HG02943 (cell line): Measurements from ENCODE around the gene MAGEC2.

Source experiments
- ATAC-seq: cut with Tn5 transposase; IDR thresholded peaks from one replicate; pipeline ENCODE4 v1.9.1; 2021; ENCODE audit warnings: mild to moderate bottlenecking, low read depth, moderate library complexity; ENCODE audit not compliant: unreplicated experiment

Gene MAGEC2

GRCh38 chrX:142204522-142205433 is at the start of gene MAGEC2:
MAGEC2 (minus strand) TSS chrX:142205290; CDS start chrX:142203987, 1,303 bp downstream.
- no peak for ATAC-seq

- no peak for ATAC-seq
These were observed 46.6 kb upstream of the MAGEC2 start for GRCh38 chrX:142251680-142252079.

- no peak for ATAC-seq
These were observed 46.1 kb upstream of the MAGEC2 start for GRCh38 chrX:142251202-142251601.

GRCh38 chrX:142250502-142250901 is 45.4 kb upstream of the MAGEC2 start:
- ATAC-seq, result no peak

- no peak for ATAC-seq
These were observed 44.6 kb upstream of the MAGEC2 start for GRCh38 chrX:142249721-142250120.

GRCh38 chrX:142244568-142244967 is 39.5 kb upstream of the MAGEC2 start:
- no peak for ATAC-seq

- ATAC-seq, result no peak
These were observed 33.4 kb upstream of the MAGEC2 start for GRCh38 chrX:142238536-142238935.

- ATAC-seq, result no peak
These were observed 28.3 kb upstream of the MAGEC2 start for GRCh38 chrX:142233400-142233799.

- ATAC-seq, result no peak
These were observed 9.0 kb upstream of the MAGEC2 start for GRCh38 chrX:142214081-142214480.

- no peak for ATAC-seq
These were observed 4.0 kb downstream of the MAGEC2 start for GRCh38 chrX:142201113-142201512.

GRCh38 chrX:142186103-142186502 is 19.0 kb downstream of the MAGEC2 start:
- ATAC-seq, result no peak

GRCh38 chrX:142184756-142185602 is 20.1 kb downstream of the MAGEC2 start:
- no peak for ATAC-seq

- no peak for ATAC-seq
These were observed 48.5 kb downstream of the MAGEC2 start for GRCh38 chrX:142156567-142156966.
